ENCODE results near the gene IRF2. TPM values are rescaled to one million over a fixed set of nuclear protein-coding genes. Genes with fewer than 3 reads are reported as not detected.

Gene IRF2
- total RNA-seq, 1 experiment from 2014 or later, result 14.8 TPM

Other genes with a start within 250 kb of the IRF2 start
- 131 and 143 TPM in 2 replicates for gene CASP3, start 174.9 kb upstream of the IRF2 start, total RNA-seq (2014; rRNA removed; shearing (Covaris generic))
- gene PRIMPOL, start 175.2 kb upstream of the IRF2 start, total RNA-seq (2014; rRNA removed; shearing (Covaris generic)), result 8.5 and 10.4 TPM in 2 replicates

Measured in H7 (cell line).